ENCODE data around the gene ZFYVE26.
"Not testable (repeated sequence)": the region's sequence is repeated elsewhere in the genome, so short reads cannot be mapped to it uniquely, and the experiment has no call there.

The ZFYVE26 gene

DNA sequence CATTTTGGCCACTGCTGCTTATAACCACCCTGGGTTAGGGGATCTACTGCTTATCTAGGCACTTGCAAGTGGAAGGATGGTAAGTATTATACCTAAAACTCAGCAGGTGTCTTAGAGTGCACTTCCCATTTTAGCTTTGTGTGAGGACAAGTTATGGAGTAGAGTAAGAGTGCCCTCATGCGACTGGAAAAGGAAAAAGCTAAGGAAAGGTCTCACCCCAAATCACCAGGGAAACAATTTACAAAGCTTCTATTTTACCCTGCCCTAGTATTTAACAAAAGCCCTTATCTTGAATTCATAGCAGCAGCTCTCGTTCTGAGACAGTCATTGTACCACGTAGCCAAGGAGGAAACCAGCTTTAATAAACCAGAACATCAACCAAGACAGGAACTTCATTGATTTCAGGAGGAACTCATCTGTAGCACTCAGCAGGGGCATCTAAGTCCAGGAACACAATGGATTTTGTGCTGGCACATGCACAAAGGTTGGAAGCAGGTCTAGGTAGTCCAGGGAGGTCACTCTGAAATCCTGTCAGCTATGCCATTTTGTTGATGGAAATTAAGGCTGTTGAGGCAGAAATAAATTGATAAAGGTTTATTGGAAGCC is 111.8 kb downstream of the ZFYVE26 start:
- no peak for DNase-seq

DNA sequence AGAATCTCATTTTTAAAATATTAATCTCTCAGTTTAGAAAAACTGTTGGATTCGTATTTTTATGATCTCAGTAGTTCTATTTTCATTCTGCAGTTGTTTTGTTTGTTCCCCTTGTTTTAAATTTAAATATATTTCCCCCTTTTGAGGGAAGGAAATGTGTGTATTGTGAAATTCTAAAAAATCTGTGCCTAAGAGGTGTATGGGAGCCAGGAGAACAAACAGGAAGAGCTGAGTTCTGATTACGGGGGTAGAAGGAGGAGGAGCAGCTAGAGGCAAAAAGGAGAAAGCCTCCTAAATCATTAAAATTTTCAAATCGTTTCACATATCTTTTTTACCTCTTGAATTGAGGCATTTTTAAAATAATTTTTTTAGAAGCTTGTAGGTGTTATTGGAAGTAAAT is 112.4 kb downstream of the ZFYVE26 start:
- DNase-seq: no peak

- not testable (repeated sequence) for DNase-seq
Observed at GRCh38 chr14:67701492-67701891, 114.9 kb downstream of the ZFYVE26 start, which contains the start of gene RDH12. Gene RDH12 (plus strand): TSS chr14:67701886. CDS start chr14:67722643, 20,757 bp downstream.

DNA sequence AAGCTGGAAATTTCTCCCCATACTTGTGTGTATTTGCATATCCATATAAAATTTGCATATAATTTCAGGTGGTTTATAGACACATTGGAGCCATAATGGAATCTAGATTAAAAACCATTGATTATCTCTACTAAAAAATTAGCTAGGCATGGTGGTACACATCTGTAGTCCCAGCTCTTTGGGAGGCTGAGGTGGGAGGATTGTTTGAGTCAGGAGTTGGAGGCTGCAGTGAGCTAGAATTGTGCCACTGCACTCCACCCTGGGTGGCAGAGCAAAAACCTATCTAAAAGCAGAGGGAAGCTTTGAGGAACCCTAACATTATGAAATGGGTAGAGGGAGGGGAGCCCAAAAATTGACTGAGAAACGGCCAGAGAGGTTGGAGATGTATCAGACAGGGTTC is 118.2 kb downstream of the ZFYVE26 start:
- DNase-seq: no peak

GRCh38 chr14:67697006-67697405 is 119.4 kb downstream of the ZFYVE26 start:
- no peak for DNase-seq

Data from activated effector memory CD4-positive, alpha-beta T cell treated with Interleukin-2 at 50 U/mL for 16 hours (primary cell).